ENCODE results near the gene KLHL7.
"Not testable (repeated sequence)": the region's sequence is repeated elsewhere in the genome, so short reads cannot be mapped to it uniquely, and the experiment has no call there.

Gene KLHL7

DNA sequence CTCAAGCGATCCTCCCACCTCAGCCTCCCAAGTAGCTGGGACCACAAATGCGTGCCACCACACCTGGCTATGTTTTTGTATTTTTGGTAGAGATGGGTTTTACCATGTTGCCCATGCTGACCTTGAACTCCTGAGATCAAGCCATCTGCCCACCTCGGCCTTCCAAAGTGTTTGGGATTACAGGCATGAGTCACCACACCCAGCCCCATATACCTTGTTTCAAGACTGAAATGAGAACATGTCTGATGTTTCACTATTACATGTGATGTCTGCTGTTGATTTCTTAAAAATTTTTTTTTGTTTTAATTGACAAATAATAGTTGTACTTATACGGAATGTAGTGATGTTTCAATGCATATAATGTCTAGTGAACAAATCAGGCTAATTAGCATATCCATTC, 14.5 kb downstream of the KLHL7 start:
- no peak for DNase-seq (ENCODE audit: low read depth)
- H3K4me3 ChIP-seq (ENCODE audit: low read depth, low read length), result no peak overlapping the region
- TF ChIP-seq, protein P1, sequence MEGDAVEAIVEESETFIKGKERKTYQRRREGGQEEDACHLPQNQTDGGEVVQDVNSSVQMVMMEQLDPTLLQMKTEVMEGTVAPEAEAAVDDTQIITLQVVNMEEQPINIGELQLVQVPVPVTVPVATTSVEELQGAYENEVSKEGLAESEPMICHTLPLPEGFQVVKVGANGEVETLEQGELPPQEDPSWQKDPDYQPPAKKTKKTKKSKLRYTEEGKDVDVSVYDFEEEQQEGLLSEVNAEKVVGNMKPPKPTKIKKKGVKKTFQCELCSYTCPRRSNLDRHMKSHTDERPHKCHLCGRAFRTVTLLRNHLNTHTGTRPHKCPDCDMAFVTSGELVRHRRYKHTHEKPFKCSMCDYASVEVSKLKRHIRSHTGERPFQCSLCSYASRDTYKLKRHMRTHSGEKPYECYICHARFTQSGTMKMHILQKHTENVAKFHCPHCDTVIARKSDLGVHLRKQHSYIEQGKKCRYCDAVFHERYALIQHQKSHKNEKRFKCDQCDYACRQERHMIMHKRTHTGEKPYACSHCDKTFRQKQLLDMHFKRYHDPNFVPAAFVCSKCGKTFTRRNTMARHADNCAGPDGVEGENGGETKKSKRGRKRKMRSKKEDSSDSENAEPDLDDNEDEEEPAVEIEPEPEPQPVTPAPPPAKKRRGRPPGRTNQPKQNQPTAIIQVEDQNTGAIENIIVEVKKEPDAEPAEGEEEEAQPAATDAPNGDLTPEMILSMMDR (conservative IDR thresholded peaks at IDR 0.05; ENCODE audit: low read depth, low read length), result no peak

DNA sequence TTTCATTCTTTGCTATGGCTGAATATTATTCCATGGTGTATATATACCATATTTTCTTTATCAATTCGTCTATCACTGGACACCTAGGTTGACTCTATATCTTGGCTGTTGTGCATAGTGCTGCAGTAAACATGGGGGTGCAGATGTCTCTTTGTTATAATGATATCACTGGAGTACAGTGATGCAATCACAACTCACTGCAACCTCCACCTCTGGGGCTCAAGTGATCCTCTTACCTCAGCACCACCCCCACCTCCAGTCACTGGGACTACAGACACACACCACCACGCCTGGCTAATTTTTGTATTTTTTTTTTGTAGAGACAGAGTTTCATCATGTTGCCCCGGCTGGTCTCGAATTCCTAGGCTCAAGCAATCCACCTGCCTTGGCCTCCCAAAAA, 15.6 kb downstream of the KLHL7 start:
- H3K4me3 ChIP-seq (ENCODE audit: low read depth, low read length), result no peak overlapping the region
- TF ChIP-seq, protein P1 (conservative IDR thresholded peaks at IDR 0.05; ENCODE audit: low read depth, low read length), result no peak
- no peak for DNase-seq (ENCODE audit: low read depth)

DNA sequence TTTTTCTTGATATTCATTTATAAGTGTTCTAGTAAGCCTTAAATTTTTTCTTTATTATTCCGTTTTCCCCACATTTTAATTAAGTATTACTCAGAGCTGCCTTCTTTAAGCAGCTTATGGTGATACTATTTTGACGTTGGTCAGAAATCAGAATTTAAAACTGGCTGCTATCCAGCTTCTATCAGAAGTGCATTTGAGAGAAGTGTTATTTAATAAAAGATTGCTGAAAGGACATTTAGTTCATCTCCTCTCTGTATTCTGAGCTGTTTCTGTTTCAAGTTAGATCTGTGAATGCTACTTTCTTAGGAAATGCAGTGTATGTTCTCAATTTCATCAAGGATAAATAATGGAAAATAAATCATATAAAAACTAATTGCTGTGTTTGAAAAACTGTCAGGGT, 17.4 kb downstream of the KLHL7 start:
- TF ChIP-seq, protein P1 (conservative IDR thresholded peaks at IDR 0.05; ENCODE audit: low read depth, low read length), result no peak
- H3K4me3 ChIP-seq (ENCODE audit: low read depth, low read length), result no peak overlapping the region
- DNase-seq (ENCODE audit: low read depth), result no peak

DNA sequence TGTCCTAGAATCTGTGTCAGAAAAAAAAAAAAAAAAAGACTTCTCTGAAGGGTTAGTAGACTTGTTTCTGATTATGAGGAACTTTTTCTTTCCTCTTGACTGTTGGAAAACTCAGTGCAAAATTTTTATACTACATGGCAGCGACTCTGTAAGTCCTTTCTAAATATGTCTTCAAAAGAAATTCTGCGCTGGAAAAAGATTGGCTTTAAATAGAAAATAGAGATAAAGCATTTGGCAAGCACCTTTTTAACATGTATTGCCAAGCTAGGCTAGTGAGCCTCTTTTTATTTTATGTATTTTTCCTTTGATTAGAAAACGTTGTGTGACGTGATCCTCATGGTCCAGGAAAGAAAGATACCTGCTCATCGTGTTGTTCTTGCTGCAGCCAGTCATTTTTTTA, 17.9 kb downstream of the KLHL7 start:
- no peak overlapping the region for H3K4me3 ChIP-seq (ENCODE audit: low read depth, low read length)
- TF ChIP-seq, protein P1 (conservative IDR thresholded peaks at IDR 0.05; ENCODE audit: low read depth, low read length), result no peak
- no peak for DNase-seq (ENCODE audit: low read depth)

DNA sequence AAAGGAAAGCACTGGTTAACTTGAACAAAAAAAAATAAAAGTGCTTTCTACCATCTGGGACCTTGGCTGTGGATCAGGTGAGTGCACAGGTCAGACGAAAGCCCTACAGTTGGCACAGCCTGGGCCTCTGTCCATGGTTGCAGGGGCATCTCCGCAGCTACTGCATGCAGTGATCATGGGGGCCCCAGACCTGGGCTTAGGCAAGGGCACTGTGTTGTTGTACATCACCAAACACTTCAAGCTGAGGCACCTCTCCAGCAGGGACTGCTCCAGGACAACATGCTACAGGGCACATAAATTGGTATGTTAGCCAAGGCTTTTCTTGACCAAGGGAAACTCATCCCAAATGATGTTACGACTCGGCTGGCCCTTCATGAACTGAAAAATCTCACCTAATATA, 23.5 kb downstream of the KLHL7 start:
- no peak overlapping the region for H3K4me3 ChIP-seq (ENCODE audit: low read depth, low read length)
- DNase-seq (ENCODE audit: low read depth), result no peak
- TF ChIP-seq, protein P1 (conservative IDR thresholded peaks at IDR 0.05; ENCODE audit: low read depth, low read length), result no peak

DNA sequence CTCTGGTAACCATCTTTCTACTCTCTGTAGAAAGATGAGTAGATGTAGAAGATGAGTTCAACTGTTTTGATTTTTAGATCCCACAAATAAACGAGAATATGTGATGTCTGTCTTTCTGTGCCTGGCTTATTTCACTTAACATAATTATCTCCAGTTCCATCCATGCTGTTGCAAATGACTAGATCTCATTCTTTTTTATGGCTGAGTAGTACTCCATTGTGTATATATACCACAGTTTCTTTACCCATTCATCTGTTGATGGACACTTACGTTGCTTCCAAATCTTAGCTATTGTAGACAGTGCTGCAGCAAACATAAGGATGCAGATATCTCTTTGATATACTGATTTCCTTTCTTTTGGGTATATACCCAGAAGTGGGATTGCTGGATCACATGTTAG, 26.2 kb downstream of the KLHL7 start:
- not testable (repeated sequence) for H3K4me3 ChIP-seq (ENCODE audit: low read depth, low read length); DNase-seq (ENCODE audit: low read depth)

DNA sequence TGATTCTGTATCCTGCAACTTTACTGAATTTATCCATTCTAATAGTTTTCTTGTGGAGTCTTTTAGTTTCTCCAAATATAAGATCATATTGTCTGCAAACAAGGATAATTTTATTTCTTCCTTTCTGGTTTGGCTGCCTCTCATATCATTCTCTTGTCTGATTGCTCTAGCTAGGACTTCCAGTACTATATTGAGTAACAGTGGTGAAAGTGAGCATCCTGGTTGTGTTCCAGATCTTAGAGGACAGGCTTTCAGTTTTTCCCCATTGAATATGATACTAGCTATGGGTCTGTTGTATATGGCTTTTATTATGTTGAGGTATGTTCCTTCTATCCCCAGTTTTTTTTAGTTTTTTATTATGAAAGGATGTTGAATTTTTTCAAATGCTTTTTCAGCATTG, 28.2 kb downstream of the KLHL7 start:
- no peak for DNase-seq (ENCODE audit: low read depth)
- no peak overlapping the region for H3K4me3 ChIP-seq (ENCODE audit: low read depth, low read length)
- TF ChIP-seq, protein P1 (conservative IDR thresholded peaks at IDR 0.05; ENCODE audit: low read depth, low read length), result no peak

DNA sequence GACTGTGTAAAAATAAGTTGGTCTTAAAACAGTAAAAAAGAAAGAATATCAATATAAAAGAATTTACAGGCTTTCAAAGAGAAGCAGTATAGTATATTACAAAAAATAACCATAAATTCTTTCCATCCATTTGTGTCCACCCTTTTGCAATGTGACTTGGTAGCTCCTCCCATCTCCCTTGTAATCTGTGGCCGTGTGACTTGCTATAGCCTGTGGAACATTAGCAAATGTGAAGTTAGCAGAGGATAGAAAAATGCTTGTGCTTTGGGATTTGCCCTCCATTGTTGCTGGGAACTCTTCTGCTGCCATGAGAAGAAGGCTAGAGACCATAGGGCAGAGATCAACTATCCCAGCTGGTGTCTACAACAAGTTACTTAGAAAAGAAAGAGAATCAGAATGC, 30.2 kb downstream of the KLHL7 start:
- DNase-seq (ENCODE audit: low read depth), result peak; percentile 18
- TF ChIP-seq, protein P1 (conservative IDR thresholded peaks at IDR 0.05; ENCODE audit: low read depth, low read length), result no peak
- no peak overlapping the region for H3K4me3 ChIP-seq (ENCODE audit: low read depth, low read length)
